ENCODE data around the gene MED15.

- TF ChIP-seq CTCF (IDR thresholded peaks at IDR 0.05) (no peak), POLR2A (IDR thresholded peaks at IDR 0.05) (no peak)
Measured at GRCh38 chr22:20491346-20491745, 16.1 kb upstream of the MED15 start.
